HG02678 (cell line): ENCODE data around the gene ARHGAP29.
"Not testable (repeated sequence)": the region's sequence is repeated elsewhere in the genome, so short reads cannot be mapped to it uniquely, and the experiment has no call there.

Experiments used
- ATAC-seq: cut with Tn5 transposase; IDR thresholded peaks from one replicate; pipeline ENCODE4 v1.9.1; 2021; ENCODE audit warnings: mild to moderate bottlenecking, moderate library complexity; ENCODE audit not compliant: unreplicated experiment

ARHGAP29 gene

GRCh38 chr1:94182191-94182590 is 55.2 kb downstream of the ARHGAP29 start:
- no peak for ATAC-seq

GRCh38 chr1:94180650-94181049 is 56.7 kb downstream of the ARHGAP29 start:
- ATAC-seq = no peak

GRCh38 chr1:94178901-94179300 is 58.5 kb downstream of the ARHGAP29 start:
- no peak for ATAC-seq

GRCh38 chr1:94169126-94169525 is 68.3 kb downstream of the ARHGAP29 start:
- no peak for ATAC-seq

- no peak for ATAC-seq
These were observed 71.5 kb downstream of the ARHGAP29 start for GRCh38 chr1:94165843-94166242.

GRCh38 chr1:94164885-94165284 is 72.5 kb downstream of the ARHGAP29 start:
- ATAC-seq = not testable (repeated sequence)

- not testable (repeated sequence) for ATAC-seq
These were observed 73.3 kb downstream of the ARHGAP29 start for GRCh38 chr1:94164121-94164520.

- not testable (repeated sequence) for ATAC-seq
These were observed 74.1 kb downstream of the ARHGAP29 start for GRCh38 chr1:94163249-94163648.

- ATAC-seq = no peak
These were observed 76.6 kb downstream of the ARHGAP29 start for GRCh38 chr1:94160811-94161210.

GRCh38 chr1:94156096-94156625 is 81.2 kb downstream of the ARHGAP29 start:
- no peak for ATAC-seq

- ATAC-seq = no peak
These were observed 82.4 kb downstream of the ARHGAP29 start for GRCh38 chr1:94154989-94155388.

- no peak for ATAC-seq
These were observed 84.3 kb downstream of the ARHGAP29 start for GRCh38 chr1:94153133-94153532.

- not testable (repeated sequence) for ATAC-seq
These were observed 88.2 kb downstream of the ARHGAP29 start for GRCh38 chr1:94149166-94149565.

GRCh38 chr1:94146273-94146672 is 91.1 kb downstream of the ARHGAP29 start:
- no peak for ATAC-seq

GRCh38 chr1:94144836-94145235 is 92.5 kb downstream of the ARHGAP29 start:
- no peak for ATAC-seq

GRCh38 chr1:94143809-94144176 is 93.6 kb downstream of the ARHGAP29 start:
- ATAC-seq = no peak

GRCh38 chr1:94143173-94143808 is 94.1 kb downstream of the ARHGAP29 start:
- ATAC-seq = no peak

- no peak for ATAC-seq
These were observed 94.8 kb downstream of the ARHGAP29 start for GRCh38 chr1:94142583-94142982.

GRCh38 chr1:94142022-94142421 is 95.4 kb downstream of the ARHGAP29 start:
- no peak for ATAC-seq

- ATAC-seq = no peak
These were observed 105.3 kb downstream of the ARHGAP29 start for GRCh38 chr1:94132111-94132510.

GRCh38 chr1:94130851-94131595 is 106.4 kb downstream of the ARHGAP29 start:
- no peak for ATAC-seq

GRCh38 chr1:94126651-94127050 is 110.7 kb downstream of the ARHGAP29 start:
- no peak for ATAC-seq
